HEK293T (cell line): ENCODE measurements around the gene WFDC6.

ENCODE experiments used
- CTCF ChIA-PET: fragments of 350-600 bp; formaldehyde crosslinking; extraction: SDS; loops from one replicate; lab custom pipeline; 2021; ENCODE audit warnings: antibody characterized with exemption, inconsistent platforms; lab: Yijun Ruan, JAX
- POLR2A ChIA-PET: fragments of 350-600 bp; formaldehyde crosslinking; extraction: SDS; loops from one replicate; lab custom pipeline; 2020; ENCODE audit warnings: antibody characterized with exemption, inconsistent platforms; lab: Yijun Ruan, JAX
- DNase-seq: peaks from one replicate; pipeline ENCODE4 v3.0.0; 2012; ENCODE audit warnings: mixed read lengths; ENCODE audit errors: extremely low spot score
- ARNT ChIP-seq: fragments of 450-650 bp; IDR thresholded peaks from 2 replicates; pipeline ENCODE4 v1.6.1; 2017; ENCODE audit warnings: mild to moderate bottlenecking
- BHLHE40 ChIP-seq: fragments of 450-650 bp; IDR thresholded peaks from 2 replicates; pipeline ENCODE4 v1.6.1; 2016; ENCODE audit warnings: mild to moderate bottlenecking, moderate library complexity, borderline replicate concordance
- CTBP1 ChIP-seq: fragments of 450-650 bp; IDR thresholded peaks from 2 replicates; pipeline ENCODE4 v1.6.1; 2016; ENCODE audit warnings: borderline replicate concordance
- ELF4 ChIP-seq: fragments of 450-650 bp; IDR thresholded peaks from 2 replicates; pipeline ENCODE4 v1.6.1; 2017; ENCODE audit warnings: antibody characterized with exemption
- FOXA1 ChIP-seq: fragments of 450-650 bp; IDR thresholded peaks from 2 replicates; pipeline ENCODE4 v1.6.1; 2016; ENCODE audit warnings: mild to moderate bottlenecking
- FOXK2 ChIP-seq: fragments of 450-650 bp; IDR thresholded peaks from 2 replicates; pipeline ENCODE4 v1.6.1; 2016; ENCODE audit warnings: mild to moderate bottlenecking
- FOXM1 ChIP-seq: fragments of 450-650 bp; IDR thresholded peaks from 2 replicates; pipeline ENCODE4 v1.6.1; 2017; ENCODE audit warnings: mild to moderate bottlenecking, borderline replicate concordance
- HDGF ChIP-seq: fragments of 450-650 bp; IDR thresholded peaks from 2 replicates; pipeline ENCODE4 v1.6.1; 2017; ENCODE audit warnings: antibody characterized with exemption, borderline replicate concordance
- L3MBTL2 ChIP-seq: fragments of 450-650 bp; conservative IDR thresholded peaks from 2 replicates; pipeline ENCODE4 v1.6.1; 2016; ENCODE audit warnings: mild to moderate bottlenecking
- LEF1 ChIP-seq: fragments of 450-650 bp; IDR thresholded peaks from 2 replicates; pipeline ENCODE4 v1.6.1; 2017; ENCODE audit warnings: mild to moderate bottlenecking, borderline replicate concordance
- NFRKB ChIP-seq: fragments of 450-650 bp; IDR thresholded peaks from 2 replicates; pipeline ENCODE4 v1.6.1; 2016; ENCODE audit warnings: mild to moderate bottlenecking, moderate library complexity
- SP1 ChIP-seq: fragments of 450-650 bp; IDR thresholded peaks from 2 replicates; pipeline ENCODE4 v1.6.1; 2017
- SUZ12 ChIP-seq: fragments of 450-650 bp; IDR thresholded peaks from 2 replicates; pipeline ENCODE4 v1.6.1; 2016; ENCODE audit warnings: mild to moderate bottlenecking
- TARDBP ChIP-seq: fragments of 450-650 bp; IDR thresholded peaks from 2 replicates; pipeline ENCODE4 v1.6.1; 2016
- ZNF384 ChIP-seq: fragments of 450-650 bp; IDR thresholded peaks from 2 replicates; pipeline ENCODE4 v1.6.1; 2016
- TF ChIP-seq, protein P1 (sequence below): fragments of 450-650 bp; IDR thresholded peaks from 2 replicates; pipeline ENCODE4 v1.6.1; 2016

The WFDC6 gene

GRCh38 chr20:45501600-45501999 lies 37.7 kb downstream of the WFDC6 start:
- ChIA-PET POLR2A (no interaction called here), CTCF (no interaction called here)
- no peak for DNase-seq
- TF ChIP-seq FOXM1, result no peak
- TF ChIP-seq ELF4, result no peak
- no peak for TF ChIP-seq SP1
- no peak for TF ChIP-seq L3MBTL2
- no peak for TF ChIP-seq ZNF384
- TF ChIP-seq, protein P1, sequence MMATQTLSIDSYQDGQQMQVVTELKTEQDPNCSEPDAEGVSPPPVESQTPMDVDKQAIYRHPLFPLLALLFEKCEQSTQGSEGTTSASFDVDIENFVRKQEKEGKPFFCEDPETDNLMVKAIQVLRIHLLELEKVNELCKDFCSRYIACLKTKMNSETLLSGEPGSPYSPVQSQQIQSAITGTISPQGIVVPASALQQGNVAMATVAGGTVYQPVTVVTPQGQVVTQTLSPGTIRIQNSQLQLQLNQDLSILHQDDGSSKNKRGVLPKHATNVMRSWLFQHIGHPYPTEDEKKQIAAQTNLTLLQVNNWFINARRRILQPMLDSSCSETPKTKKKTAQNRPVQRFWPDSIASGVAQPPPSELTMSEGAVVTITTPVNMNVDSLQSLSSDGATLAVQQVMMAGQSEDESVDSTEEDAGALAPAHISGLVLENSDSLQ, result no peak
- no peak for TF ChIP-seq TARDBP
- TF ChIP-seq ARNT, result no peak
- no peak for TF ChIP-seq HDGF
- TF ChIP-seq SUZ12, result no peak
- TF ChIP-seq FOXA1, result no peak
- TF ChIP-seq BHLHE40, result no peak
- no peak for TF ChIP-seq LEF1
- TF ChIP-seq FOXK2, result no peak
- TF ChIP-seq CTBP1, result no peak
- no peak for TF ChIP-seq NFRKB

DNA sequence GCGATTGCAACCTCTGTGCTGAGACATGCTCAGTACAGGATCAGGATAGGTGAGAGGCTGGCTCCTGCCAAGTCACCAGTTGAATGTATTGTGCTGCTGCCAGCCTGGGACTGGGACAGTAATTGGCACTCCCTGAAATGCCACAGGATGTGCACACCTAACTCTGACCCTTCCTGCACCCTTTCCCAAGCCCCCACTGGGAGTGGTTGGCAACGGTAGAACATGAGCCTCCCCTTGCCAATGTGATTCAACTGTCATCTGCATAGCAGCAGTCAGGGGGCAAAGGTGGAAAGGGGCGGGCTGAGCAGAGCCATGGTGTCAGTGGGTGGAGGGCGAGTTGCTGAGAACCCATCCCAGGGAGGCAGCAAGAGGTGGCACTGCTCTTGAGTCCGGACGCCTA lies 39.3 kb downstream of the WFDC6 start:
- ChIA-PET CTCF (no interaction called here), POLR2A (no interaction called here)
- TF ChIP-seq ARNT (no peak), HDGF (no peak), LEF1 (no peak), BHLHE40 (no peak), FOXA1 (no peak), TARDBP (no peak), SUZ12 (no peak), FOXM1 (no peak), FOXK2 (no peak), SP1 (no peak), ELF4 (no peak), ZNF384 (no peak), CTBP1 (no peak), NFRKB (no peak)
- DNase-seq, result no peak

GRCh38 chr20:45497971-45498494 lies 41.2 kb downstream of the WFDC6 start:
- no peak for DNase-seq
- POLR2A ChIA-PET, result no interaction called here
- TF ChIP-seq TARDBP (no peak), FOXK2 (no peak), LEF1 (no peak), ELF4 (no peak), NFRKB (no peak), FOXA1 (no peak), ZNF384 (no peak), ARNT (no peak), L3MBTL2 (no peak), HDGF (no peak), SUZ12 (no peak), SP1 (no peak), BHLHE40 (no peak), FOXM1 (no peak), CTBP1 (no peak)
- TF ChIP-seq, protein P1, result no peak
- CTCF ChIA-PET, result interaction anchor here (0.6 kb wide), 1 partner anchor 1707 kb away, joined by 4 read pairs; no protein-coding TSS in a partner anchor

- no peak for TF ChIP-seq ELF4
- TF ChIP-seq ZNF384, result no peak
- TF ChIP-seq HDGF, result no peak
- no peak for TF ChIP-seq SUZ12
- TF ChIP-seq FOXM1, result no peak
- no peak for TF ChIP-seq TARDBP
- no peak for TF ChIP-seq SP1
- no peak for TF ChIP-seq LEF1
- no peak for TF ChIP-seq FOXK2
- no peak for TF ChIP-seq ARNT
- no peak for TF ChIP-seq NFRKB
- no peak for TF ChIP-seq L3MBTL2
- no peak for TF ChIP-seq BHLHE40
- TF ChIP-seq CTBP1, result no peak
- TF ChIP-seq FOXA1, result no peak
- TF ChIP-seq, protein P1, result no peak
- CTCF ChIA-PET, result no interaction called here
- POLR2A ChIA-PET, result no interaction called here
Observed at GRCh38 chr20:45496166-45496565, 43.1 kb downstream of the WFDC6 start.

GRCh38 chr20:45495501-45495941 lies 43.8 kb downstream of the WFDC6 start:
- DNase-seq, result no peak
- CTCF ChIA-PET, result no interaction called here
- no peak for TF ChIP-seq CTBP1
- no peak for TF ChIP-seq SP1
- TF ChIP-seq BHLHE40, result no peak
- TF ChIP-seq TARDBP, result no peak
- no peak for TF ChIP-seq FOXK2
- no peak for TF ChIP-seq FOXM1
- no peak for TF ChIP-seq LEF1
- no peak for TF ChIP-seq HDGF
- TF ChIP-seq, protein P1, result no peak
- TF ChIP-seq ZNF384, result no peak
- no peak for TF ChIP-seq ARNT
- no peak for TF ChIP-seq SUZ12
- POLR2A ChIA-PET, result no interaction called here

More at GRCh38 chr20:45496166-45496565, 43.1 kb downstream of the WFDC6 start:
- DNase-seq, result no peak
